ENCODE data around the gene ADCY9. TPM values are rescaled to one million over a fixed set of nuclear protein-coding genes. Genes with fewer than 3 reads are reported as not detected.

Gene ADCY9
- total and polyA plus RNA-seq, 2 donors from 2014 or later = 6.8 to 23.7 TPM

DNA sequence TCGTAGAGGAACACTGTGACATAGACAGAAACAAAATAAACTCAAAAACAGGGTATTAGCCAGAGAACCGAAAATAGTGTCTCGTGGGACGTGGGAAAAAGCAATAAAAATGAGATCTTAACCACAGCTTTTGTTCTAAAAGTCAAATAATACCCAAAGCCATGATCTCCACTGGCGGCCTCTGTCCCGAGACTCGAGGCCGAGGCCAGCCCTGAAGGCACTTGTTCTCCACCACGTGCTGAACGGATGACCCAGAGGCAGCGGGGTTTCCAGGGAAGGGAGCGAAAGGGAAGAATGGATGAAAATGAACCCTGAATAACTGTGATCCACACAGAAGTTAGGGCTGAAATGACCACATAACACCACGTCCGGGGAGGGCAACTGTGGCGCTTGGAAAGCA is 150.9 kb downstream of the ADCY9 start:
- Histone ChIP-seq H3K36me3 (ENCODE audit: control insufficient read depth in 2 of 3, insufficient read depth in 3 of 3, low read length in 3 of 3) (peaks cover 0 to 7% (median 0%) of the 10 kb centered on the region in 3 donors), H3K4me3 (ENCODE audit: low read length in 3 of 3) (no peak overlapping the region), H3K27ac (ENCODE audit: low read depth in 2 of 2, low read length in 2 of 2) (no peak overlapping the region), H3K9ac (ENCODE audit: low read length in 3 of 3) (no peak overlapping the region), H3K9me3 (ENCODE audit: control insufficient read depth in 2 of 3, insufficient read depth in 1 of 3, low read length in 3 of 3) (no peaks in the 10 kb centered on the region), H3K4me1 (ENCODE audit: control insufficient read depth in 2 of 3, insufficient read depth in 2 of 3, low read depth in 1 of 3, low read length in 3 of 3) (no peaks in the 10 kb centered on the region), H3K27me3 (ENCODE audit: control insufficient read depth, insufficient read depth, low read length) (no peaks in the 10 kb centered on the region)
- TF ChIP-seq, protein P1, sequence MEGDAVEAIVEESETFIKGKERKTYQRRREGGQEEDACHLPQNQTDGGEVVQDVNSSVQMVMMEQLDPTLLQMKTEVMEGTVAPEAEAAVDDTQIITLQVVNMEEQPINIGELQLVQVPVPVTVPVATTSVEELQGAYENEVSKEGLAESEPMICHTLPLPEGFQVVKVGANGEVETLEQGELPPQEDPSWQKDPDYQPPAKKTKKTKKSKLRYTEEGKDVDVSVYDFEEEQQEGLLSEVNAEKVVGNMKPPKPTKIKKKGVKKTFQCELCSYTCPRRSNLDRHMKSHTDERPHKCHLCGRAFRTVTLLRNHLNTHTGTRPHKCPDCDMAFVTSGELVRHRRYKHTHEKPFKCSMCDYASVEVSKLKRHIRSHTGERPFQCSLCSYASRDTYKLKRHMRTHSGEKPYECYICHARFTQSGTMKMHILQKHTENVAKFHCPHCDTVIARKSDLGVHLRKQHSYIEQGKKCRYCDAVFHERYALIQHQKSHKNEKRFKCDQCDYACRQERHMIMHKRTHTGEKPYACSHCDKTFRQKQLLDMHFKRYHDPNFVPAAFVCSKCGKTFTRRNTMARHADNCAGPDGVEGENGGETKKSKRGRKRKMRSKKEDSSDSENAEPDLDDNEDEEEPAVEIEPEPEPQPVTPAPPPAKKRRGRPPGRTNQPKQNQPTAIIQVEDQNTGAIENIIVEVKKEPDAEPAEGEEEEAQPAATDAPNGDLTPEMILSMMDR (IDR thresholded peaks at IDR 0.05; ENCODE audit: borderline replicate concordance, extremely low read depth, insufficient read depth) = no peak
- intact Hi-C loops (cut with DNase I) = no loop called here
- peak in 1 of 5 donors; percentile 58 for DNase-seq
- FAIRE-seq = no peak

DNA sequence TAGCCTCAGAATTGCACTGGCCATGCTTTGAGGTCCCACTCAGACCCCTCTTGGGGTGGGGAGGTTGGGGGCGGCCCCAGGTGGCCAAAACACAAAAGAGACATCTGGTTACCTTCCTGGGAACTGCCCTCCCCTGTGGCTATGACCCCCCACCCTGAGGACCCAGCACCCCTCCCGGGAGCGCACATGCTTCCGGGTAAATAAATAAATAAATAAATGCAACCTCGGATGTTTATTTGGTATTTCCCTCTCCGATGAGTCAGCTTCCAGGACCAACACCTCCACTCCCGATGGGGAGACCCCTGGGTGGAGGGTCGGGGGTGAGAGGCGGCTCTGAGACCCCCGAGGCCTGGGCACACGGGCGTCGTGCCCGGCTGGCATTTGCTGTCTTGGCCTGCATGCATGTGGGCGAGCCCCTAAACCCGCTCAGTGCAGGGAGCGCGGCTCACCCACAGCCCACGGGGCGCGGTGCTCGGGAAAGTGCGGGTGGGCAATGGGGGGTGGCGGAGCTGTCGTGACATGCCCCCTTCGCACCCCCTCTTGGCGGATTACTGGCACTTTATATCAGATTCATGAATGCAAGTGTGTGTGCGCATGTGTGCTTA is 151.5 kb downstream of the ADCY9 start:
- intact Hi-C loops (cut with DNase I) = no loop called here
- no peaks in the 10 kb centered on the region for H3K27me3 ChIP-seq (ENCODE audit: control insufficient read depth, insufficient read depth, low read length)
- FAIRE-seq (no peak), DNase-seq (peak in 1 of 5 donors; percentile 57)
- no peak overlapping the region for H3K4me3 ChIP-seq (ENCODE audit: low read length in 3 of 3)
- H3K4me1 ChIP-seq (ENCODE audit: control insufficient read depth in 2 of 3, insufficient read depth in 2 of 3, low read depth in 1 of 3, low read length in 3 of 3) = no peaks in the 10 kb centered on the region
- H3K27ac ChIP-seq (ENCODE audit: low read depth in 2 of 2, low read length in 2 of 2) = no peak overlapping the region
- TF ChIP-seq, protein P1 (IDR thresholded peaks at IDR 0.05; ENCODE audit: borderline replicate concordance, extremely low read depth, insufficient read depth) = no peak
- peaks cover 0 to 7% (median 0%) of the 10 kb centered on the region in 3 donors for H3K36me3 ChIP-seq (ENCODE audit: control insufficient read depth in 2 of 3, insufficient read depth in 3 of 3, low read length in 3 of 3)
- no peaks in the 10 kb centered on the region for H3K9me3 ChIP-seq (ENCODE audit: control insufficient read depth in 2 of 3, insufficient read depth in 1 of 3, low read length in 3 of 3)
- no peak overlapping the region for H3K9ac ChIP-seq (ENCODE audit: low read length in 3 of 3)

DNA sequence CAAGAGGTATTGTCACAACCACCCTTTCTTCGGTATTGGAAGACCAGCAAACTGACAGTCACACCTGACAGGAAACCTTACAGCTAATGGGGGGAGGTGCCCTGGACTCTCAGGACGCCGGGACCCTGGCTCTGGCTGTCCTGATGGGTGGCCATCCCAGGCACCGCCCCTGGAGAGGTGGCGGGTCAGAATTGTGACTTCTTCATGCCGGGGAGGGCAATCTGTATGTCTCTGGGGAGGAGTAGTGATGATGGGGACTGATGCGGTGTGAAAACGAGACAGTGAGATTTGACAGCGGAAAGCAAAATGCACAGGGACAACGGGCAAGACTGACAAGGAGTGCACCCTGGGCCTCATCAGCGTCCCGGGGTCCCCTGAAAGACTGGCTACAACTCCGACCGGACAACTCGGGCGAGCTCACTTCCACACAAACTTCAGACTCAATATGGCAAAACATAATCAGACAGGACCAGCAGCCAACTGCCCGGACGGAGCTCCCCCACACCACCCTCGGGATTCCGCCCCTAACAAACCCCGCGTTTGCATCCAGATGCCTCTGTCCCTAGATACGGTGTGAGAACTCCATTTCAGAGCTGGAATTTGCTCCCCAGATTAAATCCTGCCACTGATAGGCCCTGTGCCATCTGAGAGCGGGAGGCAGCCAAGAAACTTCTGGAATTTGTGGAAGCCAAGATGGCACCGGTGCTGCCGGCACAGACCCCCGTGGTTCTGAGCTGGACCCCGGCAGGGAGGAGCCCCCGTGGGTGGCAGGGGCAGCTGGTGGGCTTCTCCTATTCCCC is 152.2 kb downstream of the ADCY9 start:
- Histone ChIP-seq H3K9ac (ENCODE audit: low read length in 3 of 3) (no peak overlapping the region), H3K36me3 (ENCODE audit: control insufficient read depth in 2 of 3, insufficient read depth in 3 of 3, low read length in 3 of 3) (peaks cover 0 to 7% (median 0%) of the 10 kb centered on the region in 3 donors), H3K4me3 (ENCODE audit: low read length in 3 of 3) (no peak overlapping the region), H3K27me3 (ENCODE audit: control insufficient read depth, insufficient read depth, low read length) (no peaks in the 10 kb centered on the region), H3K27ac (ENCODE audit: low read depth in 2 of 2, low read length in 2 of 2) (no peak overlapping the region), H3K4me1 (ENCODE audit: control insufficient read depth in 2 of 3, insufficient read depth in 2 of 3, low read depth in 1 of 3, low read length in 3 of 3) (no peaks in the 10 kb centered on the region), H3K9me3 (ENCODE audit: control insufficient read depth in 2 of 3, insufficient read depth in 1 of 3, low read length in 3 of 3) (no peaks in the 10 kb centered on the region)
- intact Hi-C loops (cut with DNase I) = no loop called here
- DNase-seq (peak in 1 of 5 donors; percentile 60), FAIRE-seq (no peak)
- TF ChIP-seq, protein P1 (IDR thresholded peaks at IDR 0.05; ENCODE audit: borderline replicate concordance, extremely low read depth, insufficient read depth) = no peak

All from kidney (tissue), 14 donors.